HuH-7 (cell line): ENCODE results near the gene DCANP1.

ENCODE experiments used
- DNase-seq: peaks from one replicate; pipeline ENCODE4 v3.0.0; 2011; ENCODE audit warnings: low spot score

Gene DCANP1

DNA sequence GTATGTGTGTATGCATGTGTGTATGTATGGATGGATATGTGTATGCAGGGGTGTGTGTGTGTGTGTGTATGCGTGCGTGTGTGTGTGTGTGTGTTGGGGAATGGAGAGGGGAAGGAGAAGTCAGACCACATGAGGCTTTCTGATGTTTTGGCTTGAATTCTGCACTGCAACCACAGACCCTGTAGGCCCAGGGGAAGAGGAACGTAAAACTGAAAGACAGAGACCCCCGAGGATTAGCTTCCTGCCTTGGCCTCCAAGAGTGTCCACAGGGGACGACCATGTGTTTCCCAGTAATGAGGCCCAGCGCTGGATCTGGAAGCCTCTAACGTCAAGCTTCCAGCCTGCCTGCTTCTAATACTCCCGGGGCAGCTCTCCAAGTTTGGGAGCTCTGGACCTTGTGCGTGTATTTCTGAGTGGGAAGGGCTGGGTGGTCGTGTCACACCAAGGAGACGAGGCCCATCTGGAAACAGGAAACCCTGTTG lies 5.8 kb downstream of the DCANP1 start:
- DNase-seq = no peak

DNA sequence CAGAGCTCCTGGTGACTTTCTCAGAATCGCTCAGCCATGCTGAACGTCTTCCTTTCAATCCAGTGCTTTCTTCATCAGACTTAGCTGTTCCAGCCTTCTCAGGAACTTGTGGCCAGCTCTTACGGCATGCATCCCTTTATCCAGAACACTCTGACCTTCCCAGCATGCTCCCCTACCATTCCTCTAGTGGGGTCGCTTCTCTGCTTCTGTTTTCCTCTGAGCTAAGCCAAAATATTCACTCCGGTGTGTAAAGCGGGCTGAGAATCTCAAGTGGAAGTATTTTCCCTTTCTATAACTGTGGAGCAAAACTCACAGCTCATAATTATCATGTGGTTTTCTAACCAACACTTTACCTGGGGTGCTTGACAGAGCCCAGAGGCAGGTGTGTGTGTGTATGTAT lies 6.2 kb downstream of the DCANP1 start:
- DNase-seq = no peak

GRCh38 chr5:135439231-135440205 lies 7.6 kb downstream of the DCANP1 start:
- no peak for DNase-seq

DNA sequence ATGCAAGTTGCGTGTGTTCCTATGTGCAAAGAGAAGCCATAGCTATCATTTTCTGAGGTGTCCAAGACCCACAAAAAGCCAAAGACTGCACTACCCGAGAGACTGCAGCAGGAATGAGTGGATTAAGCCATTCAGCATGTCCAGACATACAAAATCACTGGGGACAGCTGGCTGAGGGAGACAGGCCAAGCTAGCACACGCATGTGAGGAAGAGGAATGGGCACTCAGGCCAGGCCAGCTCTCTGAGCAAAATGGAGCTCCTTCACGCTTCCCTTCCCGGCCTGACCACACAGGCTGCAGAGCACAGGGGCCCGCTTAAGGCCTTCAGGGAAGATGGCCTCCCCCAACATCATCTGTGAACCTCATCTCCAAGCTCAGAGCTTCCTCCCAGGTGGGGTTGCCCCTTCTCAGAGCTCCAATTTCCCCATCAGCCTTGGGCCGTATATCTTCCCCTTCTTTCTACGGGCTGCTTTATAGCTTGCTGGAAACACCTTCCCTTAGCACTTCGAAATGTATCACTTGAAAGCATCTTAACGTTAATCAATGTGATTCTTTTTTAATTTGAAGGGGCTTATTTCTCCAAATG lies 8.4 kb downstream of the DCANP1 start:
- no peak for DNase-seq

DNA sequence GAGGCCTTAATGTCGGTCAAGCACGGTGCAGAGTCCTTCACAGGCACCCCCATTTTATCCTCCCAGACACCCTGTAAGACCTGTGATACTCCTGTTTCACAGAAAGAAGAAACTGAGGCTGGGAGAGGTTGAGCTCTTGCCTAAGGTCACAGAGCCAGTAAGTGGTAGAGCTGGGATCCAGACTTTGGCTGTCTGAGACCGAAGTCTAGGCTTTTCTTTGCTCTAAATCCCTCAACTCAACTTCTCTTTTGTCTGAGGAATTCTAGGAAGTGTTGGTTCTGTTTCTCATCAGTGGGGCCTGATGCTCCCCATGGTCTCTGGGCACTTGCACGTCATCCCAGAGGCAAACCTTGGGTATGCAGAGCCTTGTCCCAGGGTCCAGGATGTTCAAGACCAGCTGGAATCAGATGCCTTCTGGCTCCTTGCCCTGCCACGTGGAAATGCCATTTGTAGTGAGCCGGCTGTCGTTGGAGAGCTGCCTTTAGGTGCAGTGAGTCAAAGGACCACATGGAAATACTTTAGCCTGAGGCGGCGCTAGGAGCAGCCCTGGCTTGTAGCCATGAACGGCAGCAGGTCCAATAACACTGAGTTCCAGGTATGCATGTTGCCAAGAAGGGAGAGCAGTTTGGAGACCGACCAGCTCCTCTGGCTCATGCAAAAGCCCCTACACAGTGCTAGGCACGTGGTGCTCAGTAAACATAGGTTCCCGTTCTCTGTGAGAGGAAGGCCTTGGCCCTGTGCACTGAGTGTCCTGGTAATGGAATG lies 9.2 kb downstream of the DCANP1 start:
- no peak for DNase-seq

GRCh38 chr5:135437422-135437795 lies 9.7 kb downstream of the DCANP1 start:
- DNase-seq = no peak

DNA sequence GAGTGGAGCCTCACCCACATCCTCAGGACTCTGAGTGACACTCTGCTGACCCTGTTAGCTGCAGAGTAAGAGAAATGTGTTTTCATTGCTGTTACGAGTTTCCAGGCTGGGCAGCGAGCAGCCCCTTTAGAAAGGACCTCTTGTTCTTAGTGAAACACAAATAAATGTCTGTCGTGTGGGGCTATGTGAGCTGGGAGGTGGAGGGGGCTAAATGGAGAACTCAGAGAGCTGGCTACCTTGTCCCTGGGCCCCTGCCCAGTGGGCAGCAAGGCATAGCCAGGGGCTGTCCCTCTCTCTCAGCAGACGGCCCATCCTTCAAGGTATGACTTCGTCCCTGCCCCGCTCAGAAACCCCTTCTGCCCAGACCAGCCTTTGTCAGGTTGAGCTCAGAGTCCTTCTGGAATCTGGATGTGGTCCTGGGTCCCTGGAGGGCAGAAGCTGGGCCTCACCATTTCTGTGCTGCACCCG lies 10.2 kb downstream of the DCANP1 start:
- DNase-seq = no peak

DNA sequence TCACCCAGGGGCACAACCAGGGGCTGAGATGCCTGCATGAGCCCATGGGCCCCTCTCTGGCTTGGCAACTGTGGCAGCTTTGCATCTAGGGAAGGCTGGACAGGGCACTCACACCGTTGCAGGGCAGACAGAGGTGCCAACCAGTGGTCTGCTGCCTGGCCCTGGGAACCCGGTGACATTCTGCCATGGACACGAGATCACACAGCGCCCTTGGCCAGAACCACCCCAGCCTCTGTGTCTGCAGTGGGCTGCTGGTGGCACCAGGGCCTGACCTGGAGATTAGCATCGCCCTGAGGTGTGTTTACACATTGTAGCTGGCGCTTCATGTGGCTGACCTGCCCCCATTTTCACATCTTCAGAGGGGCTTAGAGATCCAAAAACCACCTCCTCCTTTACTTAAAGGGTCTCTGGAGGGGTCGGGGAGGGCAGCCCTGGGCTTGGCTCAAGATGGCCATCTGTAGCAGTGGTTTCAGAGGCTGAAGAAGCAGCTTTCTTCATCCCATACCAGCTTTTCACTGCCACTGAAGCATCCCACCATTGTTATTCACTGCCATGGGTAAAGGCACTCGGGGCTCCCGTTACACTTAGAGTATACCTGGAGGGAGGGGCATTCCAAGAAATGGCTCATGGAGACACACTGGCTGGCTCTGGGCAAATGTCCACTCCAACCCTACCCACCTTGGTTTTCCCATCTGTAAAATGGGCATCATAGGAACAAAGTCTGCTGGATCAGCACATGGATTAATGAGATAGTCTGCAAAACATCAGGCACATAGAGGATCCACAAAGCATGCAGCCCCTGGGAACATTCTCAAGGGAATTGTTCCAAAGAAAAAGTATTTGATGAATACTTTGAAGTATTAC lies 11.4 kb downstream of the DCANP1 start:
- no peak for DNase-seq

DNA sequence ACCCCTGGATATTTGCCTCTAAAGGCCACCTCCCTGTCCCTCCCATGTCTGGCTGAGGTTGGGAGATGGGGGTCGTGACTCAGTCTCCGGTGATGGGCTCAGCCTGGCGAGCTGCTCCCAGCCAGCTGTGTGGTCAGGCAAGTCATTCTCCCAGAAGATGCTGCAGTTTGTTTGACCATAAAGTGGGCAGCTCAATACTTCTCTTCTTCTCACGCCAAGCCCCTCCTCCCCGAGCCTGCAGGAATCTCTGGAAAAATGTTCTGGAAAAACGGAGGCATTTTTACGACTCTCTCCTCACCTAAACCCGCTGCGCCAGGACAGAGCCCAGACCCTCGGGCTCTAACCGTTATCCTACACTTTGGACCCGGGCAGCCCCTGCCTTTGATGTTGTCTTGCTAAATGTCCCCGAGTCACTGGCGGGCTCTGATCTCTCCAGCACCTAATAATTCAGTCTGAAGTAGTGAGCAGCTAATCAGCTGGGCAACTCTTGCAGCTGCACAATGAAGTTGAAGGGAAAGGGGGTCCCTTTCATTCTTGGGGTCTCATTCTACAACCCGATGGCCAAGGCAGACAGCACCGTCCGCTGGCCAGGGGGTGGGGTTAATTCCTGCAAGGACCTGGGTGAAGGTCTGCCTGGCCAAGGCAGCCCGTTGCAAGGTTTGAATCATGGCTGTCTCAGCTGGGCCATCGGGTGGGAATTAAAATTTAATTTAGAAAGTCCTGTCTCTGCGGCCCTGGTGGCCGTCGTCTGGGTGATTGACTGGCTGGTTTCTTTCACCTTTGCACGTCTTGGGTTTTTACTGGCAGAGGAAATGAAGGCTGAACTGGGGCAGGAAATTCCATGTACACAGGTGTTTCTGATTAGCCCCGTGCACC lies 12.3 kb downstream of the DCANP1 start:
- DNase-seq = no peak

DNA sequence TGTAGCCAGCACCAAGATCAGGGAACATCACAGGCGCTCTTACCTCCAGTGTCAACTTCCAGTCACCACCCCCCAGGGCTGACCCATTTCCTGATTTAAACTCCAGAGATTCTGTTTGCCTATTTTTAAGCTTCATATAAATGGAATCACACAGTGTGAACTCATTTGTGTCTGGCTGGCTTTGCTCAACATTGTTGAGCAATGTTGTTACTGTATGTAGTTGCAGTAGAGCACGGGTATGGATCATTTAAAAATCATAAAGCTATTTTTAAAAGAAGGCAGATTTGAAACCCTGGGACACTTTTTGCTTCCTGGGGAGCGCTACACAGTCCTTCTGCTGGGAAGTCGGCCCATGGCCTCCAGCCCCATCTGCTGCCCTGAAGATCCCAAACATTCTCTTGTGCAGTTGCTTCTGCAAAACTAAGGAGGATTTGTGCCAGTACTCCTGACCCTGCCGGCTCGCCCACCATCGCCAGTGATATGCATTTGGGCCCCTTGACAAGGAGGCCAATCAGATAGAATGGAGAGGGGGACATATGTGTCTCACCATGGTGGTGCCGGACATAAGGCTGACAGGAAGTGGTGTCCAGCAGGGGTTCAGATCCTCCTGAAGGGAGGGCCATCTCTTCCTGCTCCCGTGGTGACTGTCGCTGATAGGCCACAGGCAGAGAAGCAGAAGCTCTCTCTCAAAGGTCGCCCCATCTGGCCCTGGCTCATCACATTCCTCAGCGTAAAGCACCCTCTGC lies 13.3 kb downstream of the DCANP1 start:
- no peak for DNase-seq

GRCh38 chr5:135432113-135432512 lies 15.0 kb downstream of the DCANP1 start:
- DNase-seq = no peak

GRCh38 chr5:135430135-135430437 lies 17.1 kb downstream of the DCANP1 start:
- DNase-seq = no peak

DNA sequence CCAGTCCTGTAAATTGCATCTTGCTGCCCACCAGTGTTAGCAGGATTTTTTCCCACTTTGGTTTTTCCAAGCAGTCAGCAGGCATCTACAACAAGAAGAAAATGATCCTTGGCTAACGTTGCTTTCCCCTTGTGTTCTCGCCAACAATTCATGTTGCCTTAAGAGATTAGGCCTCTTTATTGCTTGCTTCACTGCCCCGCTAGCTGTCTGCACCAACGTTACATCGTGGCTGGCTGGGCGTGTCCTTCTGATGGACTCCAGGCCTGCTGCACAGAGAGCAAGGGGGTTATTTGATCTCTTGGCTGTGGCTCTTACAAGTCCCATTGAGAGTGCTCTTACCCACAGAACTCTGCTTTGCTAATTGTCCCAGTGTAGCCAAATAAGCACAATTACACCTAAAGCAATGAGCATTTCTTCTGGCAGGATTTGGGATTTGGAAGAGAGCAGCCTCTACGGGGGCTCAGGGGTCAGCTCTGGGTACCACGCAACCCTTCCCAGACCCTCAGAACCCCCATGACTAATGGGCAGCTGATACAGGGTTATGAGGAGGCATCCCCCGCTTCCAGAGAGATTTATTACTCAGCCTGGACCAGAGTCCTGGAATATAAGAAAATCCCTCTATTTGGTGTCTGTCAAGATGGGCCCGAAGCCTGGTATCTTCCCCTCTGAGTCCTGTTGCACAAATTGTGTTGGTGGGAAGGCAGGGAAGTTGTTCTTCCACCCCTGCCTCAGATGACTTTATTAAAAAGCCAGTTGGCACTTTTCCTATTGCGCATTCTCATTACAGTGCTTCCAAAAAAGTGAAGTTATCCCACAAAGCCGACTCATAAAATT lies 17.6 kb downstream of the DCANP1 start:
- no peak for DNase-seq

DNA sequence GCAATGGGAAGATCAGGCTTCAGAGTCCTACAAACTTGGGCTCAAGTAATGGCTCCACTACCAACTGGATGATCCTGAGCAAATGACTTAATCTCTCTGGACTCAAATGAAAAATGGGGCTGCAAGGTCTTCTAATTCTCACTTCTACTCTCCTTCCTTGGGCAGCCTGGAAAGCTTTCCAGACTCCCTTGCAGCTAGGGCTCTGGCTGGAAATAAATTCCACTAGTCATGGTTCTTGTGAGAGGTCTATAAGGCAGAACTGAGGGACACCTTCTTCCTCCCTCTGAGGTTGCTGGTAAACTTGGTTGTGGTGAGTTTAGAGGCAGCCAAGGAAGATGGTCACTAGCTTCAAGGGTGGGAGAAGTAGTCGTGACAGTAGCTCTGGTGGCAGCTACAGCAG lies 18.6 kb downstream of the DCANP1 start:
- no peak for DNase-seq

GRCh38 chr5:135426102-135427082 lies 20.8 kb downstream of the DCANP1 start:
- peak; percentile 47 for DNase-seq

- no peak for DNase-seq
Observed at GRCh38 chr5:135425641-135426040, 21.5 kb downstream of the DCANP1 start.

DNA sequence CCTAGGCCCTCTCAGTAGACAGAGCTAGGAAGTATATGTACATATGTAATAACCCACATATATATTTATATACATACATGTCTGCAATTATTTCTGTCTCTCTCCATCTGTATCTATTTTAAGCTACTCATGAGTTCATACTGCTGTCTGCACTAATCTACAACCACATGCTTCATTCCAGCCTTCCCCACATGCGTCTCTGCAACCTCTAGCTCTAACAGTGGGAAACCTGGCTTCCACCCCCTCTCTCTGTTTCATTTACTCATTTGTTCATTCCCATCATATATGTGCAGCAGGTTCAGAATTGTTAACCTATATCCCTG lies 23.3 kb downstream of the DCANP1 start:
- DNase-seq = no peak
